Right lobe of liver (tissue), 4 donors: ENCODE data around the gene SUMF2.
"Not testable (repeated sequence)": the region's sequence is repeated elsewhere in the genome, so short reads cannot be mapped to it uniquely, and the experiment has no call there.

Experiments used
- POLR2A ChIP-seq: fragments of 450-650 bp; IDR thresholded peaks from one replicate; pipeline ENCODE4 v1.6.1; 2017; ENCODE audit warnings: antibody characterized with exemption, mild to moderate bottlenecking
- TF ChIP-seq, protein P1 (sequence below), 4 donors: fragments of 200-600 bp in 3 of 4; fragments of 450-650 bp in 1 of 4; IDR thresholded peaks; one replicate each; pipeline versions ENCODE4 v1.5.1 to v1.8.0; 2016 to 2022; ENCODE audit warnings: antibody characterized with exemption in 4 of 4, mild to moderate bottlenecking in 2 of 4
- donor health status: DM: no; HTN: no; CAD: no.
- donor health status: DM: no; HTN: no; CAD: no.
- donor health status: DM: no; HTN: yes; CAD: no.

GRCh38 chr7:56031556-56031955 lies 32.5 kb upstream of the SUMF2 start:
- TF ChIP-seq, protein P1, sequence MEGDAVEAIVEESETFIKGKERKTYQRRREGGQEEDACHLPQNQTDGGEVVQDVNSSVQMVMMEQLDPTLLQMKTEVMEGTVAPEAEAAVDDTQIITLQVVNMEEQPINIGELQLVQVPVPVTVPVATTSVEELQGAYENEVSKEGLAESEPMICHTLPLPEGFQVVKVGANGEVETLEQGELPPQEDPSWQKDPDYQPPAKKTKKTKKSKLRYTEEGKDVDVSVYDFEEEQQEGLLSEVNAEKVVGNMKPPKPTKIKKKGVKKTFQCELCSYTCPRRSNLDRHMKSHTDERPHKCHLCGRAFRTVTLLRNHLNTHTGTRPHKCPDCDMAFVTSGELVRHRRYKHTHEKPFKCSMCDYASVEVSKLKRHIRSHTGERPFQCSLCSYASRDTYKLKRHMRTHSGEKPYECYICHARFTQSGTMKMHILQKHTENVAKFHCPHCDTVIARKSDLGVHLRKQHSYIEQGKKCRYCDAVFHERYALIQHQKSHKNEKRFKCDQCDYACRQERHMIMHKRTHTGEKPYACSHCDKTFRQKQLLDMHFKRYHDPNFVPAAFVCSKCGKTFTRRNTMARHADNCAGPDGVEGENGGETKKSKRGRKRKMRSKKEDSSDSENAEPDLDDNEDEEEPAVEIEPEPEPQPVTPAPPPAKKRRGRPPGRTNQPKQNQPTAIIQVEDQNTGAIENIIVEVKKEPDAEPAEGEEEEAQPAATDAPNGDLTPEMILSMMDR (IDR thresholded peaks at IDR 0.05): not testable (repeated sequence)
- not testable (repeated sequence) for TF ChIP-seq POLR2A
